Keratinocyte (primary cell): ENCODE data around the gene EIF2S3B. TPM values are rescaled to one million over a fixed set of nuclear protein-coding genes. Genes with fewer than 3 reads are reported as not detected.

Experiments
- DNase-seq: peaks from one replicate; pipeline ENCODE4 v3.0.0-alpha.2; 2011; ENCODE audit warnings: low read depth, missing footprints, low spot score
- FAIRE-seq: peaks from 2 replicates; lab custom pipeline; 2011; peaks lifted over from hg19 to GRCh38; lab: Jason Lieb, UNC
- H2AFZ ChIP-seq: 2 replicates; pipeline ENCODE4 v1.6.0; 2012; ENCODE audit warnings: low read length, control low read depth, inconsistent platforms; ENCODE audit not compliant: control insufficient read depth
- H3K27ac ChIP-seq: 2 replicates; pipeline ENCODE4 v1.5.1; 2011; ENCODE audit warnings: low read length; ENCODE audit not compliant: control insufficient read depth, insufficient read depth
- H3K27me3 ChIP-seq: 3 replicates; pipeline ENCODE4 v1.6.0; 2011; ENCODE audit warnings: low read length; ENCODE audit not compliant: control insufficient read depth, insufficient read depth; ENCODE audit errors: extremely low read depth
- H3K36me3 ChIP-seq, 2 experiments: 2 replicates in 1 of 2; 3 replicates in 1 of 2; pipeline ENCODE4 v1.5.1; 2011; ENCODE audit warnings: low read length in 2 of 2, mild to moderate bottlenecking in 1 of 2; ENCODE audit not compliant: control insufficient read depth in 2 of 2, insufficient read depth in 2 of 2; ENCODE audit errors: extremely low read depth in 1 of 2
- H3K4me1 ChIP-seq: 3 replicates; pipeline ENCODE4 v1.5.1; 2011; ENCODE audit warnings: low read length; ENCODE audit not compliant: control insufficient read depth, insufficient read depth; ENCODE audit errors: extremely low read depth
- H3K4me2 ChIP-seq: 3 replicates; pipeline ENCODE4 v1.6.0; 2011; ENCODE audit warnings: low read depth, low read length; ENCODE audit not compliant: control insufficient read depth, insufficient read depth; ENCODE audit errors: extremely low read depth
- H3K4me3 ChIP-seq, 3 experiments: fragments of 200-600 bp in 1 of 3; sonication (generic) in 1 of 3; 2 replicates in 2 of 3; 3 replicates in 1 of 3; pipeline ENCODE4 v1.5.1; 2011 to 2016; ENCODE audit warnings: low read length in 3 of 3, mild to moderate bottlenecking in 3 of 3, control low read depth in 2 of 3, inconsistent platforms in 1 of 3, low read depth in 1 of 3, mixed read lengths in 1 of 3, mixed run types in 1 of 3, moderate library complexity in 1 of 3; ENCODE audit not compliant: control insufficient read depth in 2 of 3, insufficient read depth in 2 of 3; ENCODE audit errors: extremely low read depth in 1 of 3
- H3K79me2 ChIP-seq: 2 replicates; pipeline ENCODE4 v1.6.0; 2012; ENCODE audit warnings: low read length; ENCODE audit not compliant: control insufficient read depth, insufficient read depth
- H3K9ac ChIP-seq: 3 replicates; pipeline ENCODE4 v1.6.0; 2011; ENCODE audit warnings: low read length; ENCODE audit not compliant: control insufficient read depth, insufficient read depth; ENCODE audit errors: extremely low read depth
- H3K9me1 ChIP-seq: 3 replicates; pipeline ENCODE4 v1.6.0; 2011; ENCODE audit warnings: low read length; ENCODE audit not compliant: control insufficient read depth, insufficient read depth; ENCODE audit errors: extremely low read depth
- H3K9me3 ChIP-seq: 2 replicates; pipeline ENCODE4 v1.5.1; 2012; ENCODE audit warnings: low read depth, low read length; ENCODE audit not compliant: control insufficient read depth
- H4K20me1 ChIP-seq: 3 replicates; pipeline ENCODE4 v1.6.0; 2011; ENCODE audit warnings: low read length; ENCODE audit not compliant: control insufficient read depth, insufficient read depth; ENCODE audit errors: extremely low read depth
- CTCF ChIP-seq, 3 experiments: IDR thresholded peaks in 1 of 3; conservative IDR thresholded peaks in 1 of 3; optimal IDR thresholded peaks in 1 of 3; 2 replicates in 2 of 3; 3 replicates in 1 of 3; pipeline versions ENCODE3 to v1.5.1; 2011; ENCODE audit warnings: low read length in 3 of 3, mild to moderate bottlenecking in 3 of 3, moderate library complexity in 2 of 3, control low read depth in 1 of 3, inconsistent platforms in 1 of 3; ENCODE audit not compliant: insufficient read depth in 2 of 3; ENCODE audit errors: extremely low read depth in 1 of 3
- EZH2 ChIP-seq: IDR thresholded peaks from one replicate; pipeline ENCODE4 v1.6.1; 2012; ENCODE audit warnings: inconsistent platforms, mild to moderate bottlenecking, low read length, moderate library complexity
- dilution Hi-C: fragments of 300-500 bp; cut with MboI; formaldehyde crosslinking; loops from one replicate; pipeline ENCODE4 v1.7.0; 2020; ENCODE audit warnings: low sequenced_read_pairs; ENCODE audit not compliant: extremely low pct_ligation_motif_present
- polyA plus RNA-seq, 5 experiments: library from polyadenylated mRNA; depleted of rRNA in 3 of 5; stranded (reverse) in 3 of 5; stranded (forward) in 1 of 5; unstranded in 1 of 5; fragments of >200 nt; gene quantifications; 1 replicate in 1 of 5; 2 replicates in 3 of 5; 3 replicates in 1 of 5; pipeline versions ENCODE4 v1.2.1 to v1.2.3, GENCODE V29; 2011 to 2012; ENCODE audit warnings: missing spikeins in 2 of 5, low read depth in 1 of 5, low replicate concordance in 1 of 5

EIF2S3B gene
- polyA plus RNA-seq, 1 donor (not counting 4 experiments of a cell fraction or from before 2014, with no cell fraction given) = 0.66 TPM

GRCh38 chr12:10457760-10458159 is 47.9 kb upstream of the EIF2S3B start:
- H3K9ac ChIP-seq = no peak overlapping the region
- TF ChIP-seq EZH2 = no peak
- TF ChIP-seq CTCF (optimal IDR thresholded peaks at IDR 0.05 in 1 of 3, IDR thresholded peaks at IDR 0.05 in 1 of 3, conservative IDR thresholded peaks at IDR 0.05 in 1 of 3; ENCODE audit: extremely low read depth in 1 of 3, insufficient read depth in 2 of 3, low read length in 3 of 3) = no peak
- no peaks in the 10 kb centered on the region for H3K36me3 ChIP-seq
- FAIRE-seq (no peak), DNase-seq (no peak)
- no peaks in the 10 kb centered on the region for H3K9me1 ChIP-seq
- H3K4me2 ChIP-seq = no peak overlapping the region
- no peaks in the 10 kb centered on the region for H3K4me1 ChIP-seq
- no peaks in the 10 kb centered on the region for H3K27me3 ChIP-seq
- H4K20me1 ChIP-seq = no peaks in the 10 kb centered on the region
- no peaks in the 10 kb centered on the region for H3K9me3 ChIP-seq
- H3K4me3 ChIP-seq = no peak overlapping the region
- no peaks in the 10 kb centered on the region for H3K79me2 ChIP-seq
- dilution Hi-C loops = no loop called here
- no peak overlapping the region for H3K27ac ChIP-seq
- H2AFZ ChIP-seq = no peak overlapping the region

GRCh38 chr12:10466311-10466710 is 39.4 kb upstream of the EIF2S3B start:
- H3K79me2 ChIP-seq = no peaks in the 10 kb centered on the region
- no peak for FAIRE-seq

More at GRCh38 chr12:10466311-10466710, 39.4 kb upstream of the EIF2S3B start:
- no peak for TF ChIP-seq CTCF (optimal IDR thresholded peaks at IDR 0.05 in 1 of 3, IDR thresholded peaks at IDR 0.05 in 1 of 3, conservative IDR thresholded peaks at IDR 0.05 in 1 of 3; ENCODE audit: extremely low read depth in 1 of 3, insufficient read depth in 2 of 3, low read length in 3 of 3)
- no peak for TF ChIP-seq EZH2
- Histone ChIP-seq H3K27me3 (no peaks in the 10 kb centered on the region), H3K4me2 (no peak overlapping the region), H3K9me3 (no peaks in the 10 kb centered on the region), H3K9ac (no peak overlapping the region), H3K4me3 (no peak overlapping the region), H3K36me3 (no peaks in the 10 kb centered on the region), H3K4me1 (no peaks in the 10 kb centered on the region), H2AFZ (no peak overlapping the region), H3K27ac (no peak overlapping the region), H3K9me1 (no peaks in the 10 kb centered on the region), H4K20me1 (no peaks in the 10 kb centered on the region)
- dilution Hi-C loops = no loop called here
- DNase-seq = no peak
